Uterus (tissue), 2 donors: ENCODE data around the gene PML.

Experiments used
- POLR2A ChIP-seq, 2 donors: fragments of 450-650 bp; IDR thresholded peaks; one replicate each; pipeline ENCODE4 v1.6.1; 2016; ENCODE audit warnings: antibody characterized with exemption in 2 of 2, mild to moderate bottlenecking in 1 of 2, moderate library complexity in 1 of 2
- TF ChIP-seq, protein P1 (sequence below), 4 experiments: fragments of 200-600 bp in 2 of 4; fragments of 450-650 bp in 2 of 4; sonication (generic) in 2 of 4; IDR thresholded peaks; one replicate each; pipeline ENCODE4 v1.5.1; 2016 to 2019; ENCODE audit warnings: antibody characterized with exemption in 4 of 4, mild to moderate bottlenecking in 2 of 4, moderate library complexity in 1 of 4

GRCh38 chr15:73952171-73952912, 42.2 kb upstream of the PML start:
- TF ChIP-seq, protein P1, sequence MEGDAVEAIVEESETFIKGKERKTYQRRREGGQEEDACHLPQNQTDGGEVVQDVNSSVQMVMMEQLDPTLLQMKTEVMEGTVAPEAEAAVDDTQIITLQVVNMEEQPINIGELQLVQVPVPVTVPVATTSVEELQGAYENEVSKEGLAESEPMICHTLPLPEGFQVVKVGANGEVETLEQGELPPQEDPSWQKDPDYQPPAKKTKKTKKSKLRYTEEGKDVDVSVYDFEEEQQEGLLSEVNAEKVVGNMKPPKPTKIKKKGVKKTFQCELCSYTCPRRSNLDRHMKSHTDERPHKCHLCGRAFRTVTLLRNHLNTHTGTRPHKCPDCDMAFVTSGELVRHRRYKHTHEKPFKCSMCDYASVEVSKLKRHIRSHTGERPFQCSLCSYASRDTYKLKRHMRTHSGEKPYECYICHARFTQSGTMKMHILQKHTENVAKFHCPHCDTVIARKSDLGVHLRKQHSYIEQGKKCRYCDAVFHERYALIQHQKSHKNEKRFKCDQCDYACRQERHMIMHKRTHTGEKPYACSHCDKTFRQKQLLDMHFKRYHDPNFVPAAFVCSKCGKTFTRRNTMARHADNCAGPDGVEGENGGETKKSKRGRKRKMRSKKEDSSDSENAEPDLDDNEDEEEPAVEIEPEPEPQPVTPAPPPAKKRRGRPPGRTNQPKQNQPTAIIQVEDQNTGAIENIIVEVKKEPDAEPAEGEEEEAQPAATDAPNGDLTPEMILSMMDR (IDR thresholded peaks at IDR 0.05) = no peak
- TF ChIP-seq POLR2A (IDR thresholded peaks at IDR 0.05) = no peak
